ENCODE data around the gene AKNA.

The AKNA gene

GRCh38 chr9:114419796-114420195 is 32.0 kb upstream of the AKNA start:
- no peak for TF ChIP-seq CTCF (IDR thresholded peaks at IDR 0.05; ENCODE audit: insufficient read depth, low read length, missing control alignments)
- H3K4me3 ChIP-seq (ENCODE audit: low read depth, low read length) = no peak overlapping the region
- ChIA-PET CTCF (interaction anchor here (1.1 to 8.1 kb wide), 6 partner anchors 9 to 236 kb away, joined by 3 to 207 read pairs (median 17); no protein-coding TSS in a partner anchor), POLR2A (no interaction called here)
- no peak for DNase-seq (ENCODE audit: low read depth, low spot score)

GRCh38 chr9:114418053-114418452 is 30.3 kb upstream of the AKNA start:
- CTCF ChIA-PET = interaction anchor here (0.7 to 8.1 kb wide), 17 partner anchors 8 to 667 kb away, joined by 3 to 207 read pairs (median 5); no protein-coding TSS in a partner anchor
- DNase-seq (ENCODE audit: low read depth, low spot score) = no peak
- no peak for TF ChIP-seq CTCF (IDR thresholded peaks at IDR 0.05; ENCODE audit: insufficient read depth, low read length, missing control alignments)
- POLR2A ChIA-PET = no interaction called here
- H3K4me3 ChIP-seq (ENCODE audit: low read depth, low read length) = no peak overlapping the region

- CTCF ChIA-PET = interaction anchor here (0.7 to 8.1 kb wide), 17 partner anchors 8 to 667 kb away, joined by 3 to 207 read pairs (median 5); no protein-coding TSS in a partner anchor
- DNase-seq (ENCODE audit: low read depth, low spot score) = no peak
- TF ChIP-seq CTCF (IDR thresholded peaks at IDR 0.05; ENCODE audit: insufficient read depth, low read length, missing control alignments) = peak; percentile 41
- POLR2A ChIA-PET = interaction anchor here (0.8 kb wide), 1 partner anchor 247 kb away, joined by 4 read pairs; no protein-coding TSS in a partner anchor
- H3K4me3 ChIP-seq (ENCODE audit: low read depth, low read length) = no peak overlapping the region
Measured at GRCh38 chr9:114417511-114417910, 29.7 kb upstream of the AKNA start.

- ChIA-PET CTCF (interaction anchor here (0.8 to 8.1 kb wide), 16 partner anchors 9 to 310 kb away, joined by 3 to 207 read pairs (median 5); no protein-coding TSS in a partner anchor), POLR2A (interaction anchor here (0.8 kb wide), 1 partner anchor 248 kb away, joined by 4 read pairs; no protein-coding TSS in a partner anchor)
- TF ChIP-seq CTCF (IDR thresholded peaks at IDR 0.05; ENCODE audit: insufficient read depth, low read length, missing control alignments) = no peak
- no peak overlapping the region for H3K4me3 ChIP-seq (ENCODE audit: low read depth, low read length)
- DNase-seq (ENCODE audit: low read depth, low spot score) = no peak
Measured at GRCh38 chr9:114416906-114417305, 29.1 kb upstream of the AKNA start.

- H3K4me3 ChIP-seq (ENCODE audit: low read depth, low read length) = no peak overlapping the region
- CTCF ChIA-PET = interaction anchor here (0.6 to 8.1 kb wide), 12 partner anchors 12 to 598 kb away, joined by 3 to 207 read pairs (median 6); no protein-coding TSS in a partner anchor
- no peak for TF ChIP-seq CTCF (IDR thresholded peaks at IDR 0.05; ENCODE audit: insufficient read depth, low read length, missing control alignments)
- DNase-seq (ENCODE audit: low read depth, low spot score) = no peak
- POLR2A ChIA-PET = no interaction called here
Measured at GRCh38 chr9:114416290-114416689, 28.5 kb upstream of the AKNA start.

GRCh38 chr9:114414346-114414745 is 26.6 kb upstream of the AKNA start:
- H3K4me3 ChIP-seq (ENCODE audit: low read depth, low read length) = no peak overlapping the region
- TF ChIP-seq CTCF (IDR thresholded peaks at IDR 0.05; ENCODE audit: insufficient read depth, low read length, missing control alignments) = no peak
- ChIA-PET CTCF (interaction anchor here (0.5 to 8.1 kb wide), 9 partner anchors 10 to 597 kb away, joined by 3 to 207 read pairs (median 3); no protein-coding TSS in a partner anchor), POLR2A (interaction anchor here (0.6 kb wide), 1 partner anchor 151 kb away, joined by 4 read pairs; no protein-coding TSS in a partner anchor)
- no peak for DNase-seq (ENCODE audit: low read depth, low spot score)

All from AG04449 (cell line).